AG10803 (cell line): ENCODE data around the gene ADGRV1.

Experiments
- DNase-seq: peaks from one replicate; pipeline ENCODE4 v3.0.0; 2010; ENCODE audit warnings: low read depth
- H3K4me3 ChIP-seq: 2 replicates; pipeline ENCODE4 v1.5.1; 2011; ENCODE audit warnings: mild to moderate bottlenecking, low read length, control low read depth
- CTCF ChIP-seq: conservative IDR thresholded peaks from 2 replicates; pipeline ENCODE4 v1.5.1; 2011; ENCODE audit warnings: mild to moderate bottlenecking, low read length, control low read depth, inconsistent platforms

Gene ADGRV1

GRCh38 chr5:90637731-90638130, 79.1 kb downstream of the ADGRV1 start:
- no peak for DNase-seq
- no peak for TF ChIP-seq CTCF
- no peak overlapping the region for H3K4me3 ChIP-seq

DNA sequence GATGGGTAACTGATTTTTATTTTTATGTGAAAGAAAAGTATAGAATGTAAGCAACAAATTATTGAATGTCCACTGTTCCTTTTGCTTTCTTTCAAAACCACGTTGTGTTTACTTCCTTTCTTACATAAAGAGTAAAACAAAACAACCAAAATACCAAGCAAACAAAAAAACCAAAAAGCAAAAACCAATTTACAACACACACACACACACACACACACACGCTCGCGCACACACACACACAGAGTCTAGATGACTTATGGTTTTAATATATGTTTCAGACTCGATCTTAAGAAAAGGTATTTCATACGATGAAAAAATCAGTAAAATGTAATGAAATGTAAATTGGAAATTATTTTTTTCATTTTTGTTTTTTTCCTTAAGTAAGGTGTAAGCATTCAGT, 80.3 kb downstream of the ADGRV1 start:
- H3K4me3 ChIP-seq: no peak overlapping the region
- no peak for DNase-seq
- TF ChIP-seq CTCF: no peak

DNA sequence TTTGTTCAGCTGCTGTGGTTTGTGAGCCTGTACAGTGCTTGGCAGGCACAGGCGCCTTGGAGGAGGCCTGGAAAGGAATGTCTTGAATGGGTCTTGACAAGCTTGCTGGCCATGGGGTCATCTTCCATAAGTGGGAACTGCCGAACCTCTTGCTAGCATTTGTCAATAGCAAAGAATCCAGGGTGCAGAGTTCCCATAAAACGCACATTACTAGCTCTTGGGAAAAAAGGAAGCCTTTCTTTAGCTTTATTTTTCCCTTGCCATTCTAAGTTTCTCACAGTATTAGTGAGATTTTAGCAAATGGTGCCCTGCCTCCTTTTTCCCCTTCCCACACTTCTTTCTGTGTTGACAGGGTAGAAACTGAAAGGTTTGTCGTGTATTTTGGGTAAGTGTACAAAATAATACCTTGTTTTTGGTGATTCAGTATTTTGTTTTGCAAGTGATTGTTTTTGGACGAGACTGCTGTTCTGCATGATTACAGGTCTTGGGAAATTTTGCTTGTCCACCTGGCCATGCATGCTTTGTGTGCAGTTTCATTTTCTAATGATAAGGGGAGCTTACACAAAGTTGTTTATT, 82.0 kb downstream of the ADGRV1 start:
- DNase-seq: no peak
- no peak overlapping the region for H3K4me3 ChIP-seq

GRCh38 chr5:90641528-90641927, 82.9 kb downstream of the ADGRV1 start:
- no peak for DNase-seq
- TF ChIP-seq CTCF: no peak
- H3K4me3 ChIP-seq: no peak overlapping the region

More for the DNA sequence above, 82.0 kb downstream of the ADGRV1 start:
- TF ChIP-seq CTCF: no peak

DNA sequence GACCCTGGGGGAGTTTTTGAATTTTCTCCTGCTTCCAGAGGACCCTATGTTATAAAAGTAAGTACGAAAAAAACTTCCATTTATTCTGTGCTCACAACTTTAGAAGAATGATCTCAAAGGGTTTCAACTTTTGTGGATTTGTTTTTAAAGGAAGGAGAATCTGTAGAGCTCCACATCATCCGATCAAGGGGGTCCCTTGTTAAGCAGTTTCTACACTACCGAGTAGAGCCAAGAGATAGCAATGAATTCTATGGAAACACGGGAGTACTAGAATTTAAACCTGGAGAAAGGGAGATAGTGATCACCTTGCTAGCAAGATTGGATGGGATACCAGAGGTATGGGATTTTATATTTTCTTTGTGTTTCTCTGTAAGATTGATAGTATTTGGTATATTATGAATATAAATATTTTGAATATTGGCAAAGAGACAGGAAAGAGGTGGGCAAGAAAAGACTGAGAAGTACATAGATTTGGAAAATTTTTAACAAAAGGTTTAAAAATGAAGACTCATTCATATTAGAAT, 84.2 kb downstream of the ADGRV1 start:
- no peak overlapping the region for H3K4me3 ChIP-seq
- TF ChIP-seq CTCF: no peak
- no peak for DNase-seq

GRCh38 chr5:90644132-90644531, 85.5 kb downstream of the ADGRV1 start:
- no peak for TF ChIP-seq CTCF
- DNase-seq: no peak
- no peak overlapping the region for H3K4me3 ChIP-seq

- no peak for TF ChIP-seq CTCF
- no peak for DNase-seq
- no peak overlapping the region for H3K4me3 ChIP-seq
These were observed 86.5 kb downstream of the ADGRV1 start for GRCh38 chr5:90645024-90645610.
